ENCODE results near the gene SCD5.

Gene SCD5

GRCh38 chr4:82733636-82734035 lies 65.0 kb downstream of the SCD5 start:
- Histone ChIP-seq H3K27me3 (ENCODE audit: control insufficient read depth in 5 of 5, insufficient read depth in 4 of 5, low read length in 5 of 5) (no peaks in the 10 kb centered on the region), H3K27ac (ENCODE audit: low read depth, low read length) (no peak overlapping the region), H3K9ac (ENCODE audit: low read length in 5 of 5) (no peak overlapping the region), H3K4me1 (ENCODE audit: control insufficient read depth in 5 of 5, insufficient read depth in 5 of 5, low read length in 5 of 5) (peaks cover 0 to 6% (median 5%) of the 10 kb centered on the region in 5 donors), H3K9me3 (ENCODE audit: control insufficient read depth in 5 of 5, low read length in 5 of 5) (peaks cover 0 to 4% (median 0%) of the 10 kb centered on the region in 5 donors), H3K36me3 (ENCODE audit: control insufficient read depth in 5 of 5, insufficient read depth in 5 of 5, low read length in 5 of 5) (no peaks in the 10 kb centered on the region), H3K4me3 (ENCODE audit: low read depth in 1 of 5, low read length in 5 of 5) (no peak overlapping the region)

- no peak overlapping the region for H3K27ac ChIP-seq (ENCODE audit: low read depth, low read length)
- H3K4me1 ChIP-seq (ENCODE audit: control insufficient read depth in 5 of 5, insufficient read depth in 5 of 5, low read length in 5 of 5) = peaks cover 0 to 6% (median 5%) of the 10 kb centered on the region in 5 donors
Measured at GRCh38 chr4:82728301-82728700, 70.3 kb downstream of the SCD5 start.

GRCh38 chr4:82726596-82726995 lies 72.0 kb downstream of the SCD5 start:
- no peaks in the 10 kb centered on the region for H3K36me3 ChIP-seq (ENCODE audit: control insufficient read depth in 5 of 5, insufficient read depth in 5 of 5, low read length in 5 of 5)
- no peak overlapping the region for H3K4me3 ChIP-seq (ENCODE audit: low read depth in 1 of 5, low read length in 5 of 5)
- peaks cover 0 to 6% (median 5%) of the 10 kb centered on the region in 5 donors for H3K4me1 ChIP-seq (ENCODE audit: control insufficient read depth in 5 of 5, insufficient read depth in 5 of 5, low read length in 5 of 5)
- no peak overlapping the region for H3K9ac ChIP-seq (ENCODE audit: low read length in 5 of 5)
- H3K27ac ChIP-seq (ENCODE audit: low read depth, low read length) = no peak overlapping the region
- peaks cover 0 to 5% (median 0%) of the 10 kb centered on the region in 5 donors for H3K9me3 ChIP-seq (ENCODE audit: control insufficient read depth in 5 of 5, low read length in 5 of 5)
- no peaks in the 10 kb centered on the region for H3K27me3 ChIP-seq (ENCODE audit: control insufficient read depth in 5 of 5, insufficient read depth in 4 of 5, low read length in 5 of 5)

More at GRCh38 chr4:82728301-82728700, 70.3 kb downstream of the SCD5 start:
- Histone ChIP-seq H3K9me3 (ENCODE audit: control insufficient read depth in 5 of 5, low read length in 5 of 5) (peaks cover 0 to 5% (median 0%) of the 10 kb centered on the region in 5 donors), H3K36me3 (ENCODE audit: control insufficient read depth in 5 of 5, insufficient read depth in 5 of 5, low read length in 5 of 5) (no peaks in the 10 kb centered on the region), H3K4me3 (ENCODE audit: low read depth in 1 of 5, low read length in 5 of 5) (no peak overlapping the region), H3K9ac (ENCODE audit: low read length in 5 of 5) (no peak overlapping the region), H3K27me3 (ENCODE audit: control insufficient read depth in 5 of 5, insufficient read depth in 4 of 5, low read length in 5 of 5) (no peaks in the 10 kb centered on the region)

GRCh38 chr4:82721819-82722423 lies 76.7 kb downstream of the SCD5 start:
- Histone ChIP-seq H3K27me3 (ENCODE audit: control insufficient read depth in 5 of 5, insufficient read depth in 4 of 5, low read length in 5 of 5) (no peaks in the 10 kb centered on the region), H3K9me3 (ENCODE audit: control insufficient read depth in 5 of 5, low read length in 5 of 5) (no peaks in the 10 kb centered on the region), H3K36me3 (ENCODE audit: control insufficient read depth in 5 of 5, insufficient read depth in 5 of 5, low read length in 5 of 5) (no peaks in the 10 kb centered on the region), H3K4me3 (ENCODE audit: low read depth in 1 of 5, low read length in 5 of 5) (no peak overlapping the region), H3K9ac (ENCODE audit: low read length in 5 of 5) (no peak overlapping the region), H3K4me1 (ENCODE audit: control insufficient read depth in 5 of 5, insufficient read depth in 5 of 5, low read length in 5 of 5) (peaks cover 0 to 10% (median 8%) of the 10 kb centered on the region in 5 donors), H3K27ac (ENCODE audit: low read depth, low read length) (no peak overlapping the region)

GRCh38 chr4:82718162-82718940 lies 80.2 kb downstream of the SCD5 start:
- Histone ChIP-seq H3K27ac (ENCODE audit: low read depth, low read length) (no peak overlapping the region), H3K9me3 (ENCODE audit: control insufficient read depth in 5 of 5, low read length in 5 of 5) (no peaks in the 10 kb centered on the region), H3K27me3 (ENCODE audit: control insufficient read depth in 5 of 5, insufficient read depth in 4 of 5, low read length in 5 of 5) (no peaks in the 10 kb centered on the region), H3K4me3 (ENCODE audit: low read depth in 1 of 5, low read length in 5 of 5) (no peak overlapping the region), H3K9ac (ENCODE audit: low read length in 5 of 5) (peak overlapping the region in 1 of 5 donors; percentile 4), H3K36me3 (ENCODE audit: control insufficient read depth in 5 of 5, insufficient read depth in 5 of 5, low read length in 5 of 5) (no peaks in the 10 kb centered on the region), H3K4me1 (ENCODE audit: control insufficient read depth in 5 of 5, insufficient read depth in 5 of 5, low read length in 5 of 5) (peaks cover 0 to 17% (median 10%) of the 10 kb centered on the region in 5 donors)

GRCh38 chr4:82715731-82716617 lies 82.6 kb downstream of the SCD5 start:
- no peak overlapping the region for H3K4me3 ChIP-seq (ENCODE audit: low read depth in 1 of 5, low read length in 5 of 5)
- H3K27ac ChIP-seq (ENCODE audit: low read depth, low read length) = no peak overlapping the region
- no peaks in the 10 kb centered on the region for H3K9me3 ChIP-seq (ENCODE audit: control insufficient read depth in 5 of 5, low read length in 5 of 5)
- H3K9ac ChIP-seq (ENCODE audit: low read length in 5 of 5) = no peak overlapping the region
- H3K36me3 ChIP-seq (ENCODE audit: control insufficient read depth in 5 of 5, insufficient read depth in 5 of 5, low read length in 5 of 5) = no peaks in the 10 kb centered on the region
- H3K27me3 ChIP-seq (ENCODE audit: control insufficient read depth in 5 of 5, insufficient read depth in 4 of 5, low read length in 5 of 5) = no peaks in the 10 kb centered on the region
- peaks cover 0 to 17% (median 10%) of the 10 kb centered on the region in 5 donors for H3K4me1 ChIP-seq (ENCODE audit: control insufficient read depth in 5 of 5, insufficient read depth in 5 of 5, low read length in 5 of 5)

- no peak overlapping the region for H3K27ac ChIP-seq (ENCODE audit: low read depth, low read length)
Measured at GRCh38 chr4:82713856-82714255, 84.7 kb downstream of the SCD5 start.

GRCh38 chr4:82712561-82712960 lies 86.0 kb downstream of the SCD5 start:
- H3K27ac ChIP-seq (ENCODE audit: low read depth, low read length) = no peak overlapping the region
- H3K36me3 ChIP-seq (ENCODE audit: control insufficient read depth in 5 of 5, insufficient read depth in 5 of 5, low read length in 5 of 5) = no peaks in the 10 kb centered on the region
- peaks cover 0 to 8% (median 2%) of the 10 kb centered on the region in 5 donors for H3K4me1 ChIP-seq (ENCODE audit: control insufficient read depth in 5 of 5, insufficient read depth in 5 of 5, low read length in 5 of 5)
- no peak overlapping the region for H3K4me3 ChIP-seq (ENCODE audit: low read depth in 1 of 5, low read length in 5 of 5)
- H3K9ac ChIP-seq (ENCODE audit: low read length in 5 of 5) = no peak overlapping the region
- no peaks in the 10 kb centered on the region for H3K9me3 ChIP-seq (ENCODE audit: control insufficient read depth in 5 of 5, low read length in 5 of 5)
- no peaks in the 10 kb centered on the region for H3K27me3 ChIP-seq (ENCODE audit: control insufficient read depth in 5 of 5, insufficient read depth in 4 of 5, low read length in 5 of 5)

More at GRCh38 chr4:82713856-82714255, 84.7 kb downstream of the SCD5 start:
- Histone ChIP-seq H3K9me3 (ENCODE audit: control insufficient read depth in 5 of 5, low read length in 5 of 5) (no peaks in the 10 kb centered on the region), H3K9ac (ENCODE audit: low read length in 5 of 5) (no peak overlapping the region), H3K27me3 (ENCODE audit: control insufficient read depth in 5 of 5, insufficient read depth in 4 of 5, low read length in 5 of 5) (no peaks in the 10 kb centered on the region), H3K36me3 (ENCODE audit: control insufficient read depth in 5 of 5, insufficient read depth in 5 of 5, low read length in 5 of 5) (no peaks in the 10 kb centered on the region), H3K4me3 (ENCODE audit: low read depth in 1 of 5, low read length in 5 of 5) (no peak overlapping the region), H3K4me1 (ENCODE audit: control insufficient read depth in 5 of 5, insufficient read depth in 5 of 5, low read length in 5 of 5) (peaks cover 0 to 16% (median 9%) of the 10 kb centered on the region in 5 donors)

- Histone ChIP-seq H3K36me3 (ENCODE audit: control insufficient read depth in 5 of 5, insufficient read depth in 5 of 5, low read length in 5 of 5) (no peaks in the 10 kb centered on the region), H3K27me3 (ENCODE audit: control insufficient read depth in 5 of 5, insufficient read depth in 4 of 5, low read length in 5 of 5) (no peaks in the 10 kb centered on the region), H3K27ac (ENCODE audit: low read depth, low read length) (no peak overlapping the region), H3K4me3 (ENCODE audit: low read depth in 1 of 5, low read length in 5 of 5) (no peak overlapping the region), H3K4me1 (ENCODE audit: control insufficient read depth in 5 of 5, insufficient read depth in 5 of 5, low read length in 5 of 5) (peaks cover 0 to 8% (median 2%) of the 10 kb centered on the region in 5 donors), H3K9me3 (ENCODE audit: control insufficient read depth in 5 of 5, low read length in 5 of 5) (no peaks in the 10 kb centered on the region), H3K9ac (ENCODE audit: low read length in 5 of 5) (no peak overlapping the region)
Measured at GRCh38 chr4:82711158-82711785, 87.3 kb downstream of the SCD5 start.
